Mesothelial cell of epicardium (in vitro differentiated cells): ENCODE measurements around the gene CRYBG1. TPM values are rescaled to one million over a fixed set of nuclear protein-coding genes. Genes with fewer than 3 reads are reported as not detected.

Experiments
- DNase-seq, 2 experiments: peaks; one replicate each; pipeline ENCODE4 v3.0.0; 2021; ENCODE audit warnings: low spot score in 2 of 2; ENCODE audit not compliant: unreplicated experiment in 2 of 2
- H3K27ac Mint-ChIP-seq: 2 replicates; pipeline ENCODE4 v1.8.0; 2021; ENCODE audit warnings: mixed read lengths
- H3K27me3 Mint-ChIP-seq: 2 replicates; pipeline ENCODE4 v1.8.0; 2021; ENCODE audit warnings: low read depth, mixed read lengths
- H3K36me3 Mint-ChIP-seq: 2 replicates; pipeline ENCODE4 v1.8.0; 2021; ENCODE audit warnings: mixed read lengths
- H3K4me1 Mint-ChIP-seq: 2 replicates; pipeline ENCODE4 v1.8.0; 2021; ENCODE audit warnings: mixed read lengths
- H3K4me3 Mint-ChIP-seq: 2 replicates; pipeline ENCODE4 v1.8.0; 2021; ENCODE audit warnings: mild to moderate bottlenecking, moderate library complexity, mixed read lengths
- H3K9me3 Mint-ChIP-seq: 2 replicates; pipeline ENCODE4 v1.8.0; 2021; ENCODE audit warnings: mixed read lengths
- CTCF ChIP-seq: fragments of 200-600 bp; sonication (generic); IDR thresholded peaks from one replicate; pipeline ENCODE4 v1.5.0; 2021; ENCODE audit warnings: antibody characterized with exemption; ENCODE audit not compliant: unreplicated experiment
- total RNA-seq: library from RNA; stranded (reverse); gene quantifications from 3 replicates; pipeline ENCODE4 v1.2.1, GENCODE V29; 2021

The CRYBG1 gene
- total RNA-seq, 1 donor from 2014 or later: 0.74 TPM

DNA sequence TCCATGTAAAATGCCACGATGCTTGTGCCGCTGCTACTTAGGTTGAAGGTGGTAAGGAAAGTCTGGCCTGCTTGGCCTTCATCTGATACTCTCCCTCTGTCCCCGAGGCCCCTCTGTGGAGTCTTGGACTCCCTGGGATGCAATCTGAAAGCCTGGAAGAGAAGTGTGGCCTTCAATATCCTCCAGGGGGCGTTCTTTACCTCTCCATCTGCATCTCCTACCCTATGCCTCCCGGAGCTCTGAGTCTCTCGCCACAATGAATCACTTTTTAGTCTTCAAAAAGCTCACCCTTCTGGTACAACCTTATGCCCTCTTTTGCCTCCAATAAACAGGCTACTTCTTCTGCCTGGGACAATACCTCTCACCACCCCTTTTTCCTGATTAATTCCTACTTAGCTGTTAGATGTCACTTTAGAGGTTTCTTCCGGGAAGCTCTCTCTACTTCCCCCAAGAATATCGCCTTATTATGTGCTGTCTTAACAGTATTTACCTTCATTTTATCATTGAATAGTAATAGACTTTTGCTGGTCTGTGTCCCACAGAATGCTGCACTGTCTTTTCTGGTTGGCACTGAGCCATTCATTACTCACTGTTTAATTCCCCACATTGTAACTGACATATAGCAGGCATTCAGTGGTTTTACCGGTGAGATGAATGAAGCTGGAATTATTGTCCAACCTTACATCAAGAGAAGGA, 21.0 kb upstream of the CRYBG1 start:
- peak; percentile 25 to 49 for DNase-seq
- peak; percentile 28 for TF ChIP-seq CTCF
- H3K27me3 Mint-ChIP-seq: peaks cover 2% of the 10 kb centered on the region
- no peaks in the 10 kb centered on the region for H3K9me3 Mint-ChIP-seq
- H3K27ac Mint-ChIP-seq: peak overlapping the region; percentile 40
- no peaks in the 10 kb centered on the region for H3K36me3 Mint-ChIP-seq
- peak overlapping the region; percentile 3 for H3K4me3 Mint-ChIP-seq
- H3K4me1 Mint-ChIP-seq: peaks cover 21% of the 10 kb centered on the region

GRCh38 chr6:106347219-106347618, 13.3 kb upstream of the CRYBG1 start:
- Mint-ChIP-seq H3K36me3 (no peaks in the 10 kb centered on the region), H3K27ac (no peak overlapping the region), H3K27me3 (no peaks in the 10 kb centered on the region), H3K9me3 (peaks cover 7% of the 10 kb centered on the region), H3K4me3 (no peak overlapping the region), H3K4me1 (no peaks in the 10 kb centered on the region)
- TF ChIP-seq CTCF: no peak
- DNase-seq: no peak

DNA sequence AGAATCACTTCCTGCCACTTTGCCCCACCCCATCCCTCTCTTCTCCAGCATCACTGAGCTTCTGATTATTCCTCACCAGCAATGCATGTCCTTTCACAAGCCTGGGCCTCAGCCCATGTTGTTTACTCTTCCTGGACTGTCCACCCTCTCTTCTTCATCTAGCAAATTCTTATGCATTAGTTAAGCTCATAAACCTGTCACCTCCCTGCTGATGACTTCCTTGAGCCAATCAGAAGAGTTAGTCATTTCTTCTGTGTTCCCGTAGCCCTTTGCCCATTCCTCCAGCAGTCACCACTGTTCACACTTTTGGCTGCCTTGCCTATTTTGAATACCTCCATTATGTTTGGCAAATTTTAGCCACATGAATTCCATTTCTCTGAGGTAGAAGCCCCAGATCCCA, 4.1 kb upstream of the CRYBG1 start:
- no peaks in the 10 kb centered on the region for H3K36me3 Mint-ChIP-seq
- H3K4me1 Mint-ChIP-seq: peaks cover 6% of the 10 kb centered on the region
- H3K9me3 Mint-ChIP-seq: peaks cover 10% of the 10 kb centered on the region
- H3K27me3 Mint-ChIP-seq: peaks cover 50% of the 10 kb centered on the region
- no peak for DNase-seq
- TF ChIP-seq CTCF: no peak
- no peak overlapping the region for H3K27ac Mint-ChIP-seq
- no peak overlapping the region for H3K4me3 Mint-ChIP-seq

GRCh38 chr6:106359959-106360409, 533 bp upstream of the CRYBG1 start:
- peaks cover 6% of the 10 kb centered on the region for H3K4me1 Mint-ChIP-seq
- H3K9me3 Mint-ChIP-seq: no peaks in the 10 kb centered on the region
- H3K4me3 Mint-ChIP-seq: peak overlapping the region; percentile 68
- no peak for DNase-seq
- peaks cover 57% of the 10 kb centered on the region for H3K27me3 Mint-ChIP-seq
- H3K27ac Mint-ChIP-seq: no peak overlapping the region
- H3K36me3 Mint-ChIP-seq: no peaks in the 10 kb centered on the region
- no peak for TF ChIP-seq CTCF

- H3K27me3 Mint-ChIP-seq: peaks cover 51% of the 10 kb centered on the region
- H3K4me1 Mint-ChIP-seq: peaks cover 6% of the 10 kb centered on the region
- H3K9me3 Mint-ChIP-seq: no peaks in the 10 kb centered on the region
- peak; percentile 23 to 46 for DNase-seq
- no peaks in the 10 kb centered on the region for H3K36me3 Mint-ChIP-seq
- H3K27ac Mint-ChIP-seq: no peak overlapping the region
- TF ChIP-seq CTCF: no peak
- H3K4me3 Mint-ChIP-seq: peak overlapping the region; percentile 74
Measured at GRCh38 chr6:106360989-106361430, 493 bp downstream of the CRYBG1 start.
